ENCODE measurements around the gene NPR1.

Gene NPR1

GRCh38 chr1:153646672-153647345, 31.7 kb upstream of the NPR1 start:
- no peaks in the 10 kb centered on the region for H3K9me3 ChIP-seq (ENCODE audit: low read depth, low read length)
- peak overlapping the region; percentile 14; the same call in 1 of the 2 replicates for H3K27ac ChIP-seq
- H3K36me3 ChIP-seq (ENCODE audit: insufficient read depth, low read length) = peaks cover 48% of the 10 kb centered on the region
- H3K4me3 ChIP-seq = no peak overlapping the region
- TF ChIP-seq POLR2AphosphoS5 (IDR thresholded peaks at IDR 0.05; ENCODE audit: borderline replicate concordance, low read depth, low read length) = no peak
- TF ChIP-seq FOXP2 (optimal IDR thresholded peaks at IDR 0.05; ENCODE audit: control extremely low read depth, extremely low read length, insufficient read depth) = no peak
- TF ChIP-seq EZH2 (IDR thresholded peaks at IDR 0.05) = no peak
- no peak overlapping the region for H3K9ac ChIP-seq (ENCODE audit: insufficient read length)
- DNase-seq (ENCODE audit: low read depth, low spot score) = no peak

- Histone ChIP-seq H3K9me3 (ENCODE audit: low read depth, low read length) (no peaks in the 10 kb centered on the region), H3K27ac (peak overlapping the region; percentile 14; the same call in 1 of the 2 replicates), H3K9ac (ENCODE audit: insufficient read length) (no peak overlapping the region), H3K4me3 (no peak overlapping the region), H3K36me3 (ENCODE audit: insufficient read depth, low read length) (peaks cover 43% of the 10 kb centered on the region)
- no peak for DNase-seq (ENCODE audit: low read depth, low spot score)
- TF ChIP-seq POLR2AphosphoS5 (IDR thresholded peaks at IDR 0.05; ENCODE audit: borderline replicate concordance, low read depth, low read length) (peak; percentile 14; the same call in 1 of the 2 replicates), FOXP2 (optimal IDR thresholded peaks at IDR 0.05; ENCODE audit: control extremely low read depth, extremely low read length, insufficient read depth) (no peak), EZH2 (IDR thresholded peaks at IDR 0.05) (no peak)
These were observed 31.2 kb upstream of the NPR1 start for GRCh38 chr1:153647346-153647714.

- H3K27ac ChIP-seq = no peak overlapping the region
- H3K4me3 ChIP-seq = no peak overlapping the region
- H3K36me3 ChIP-seq (ENCODE audit: insufficient read depth, low read length) = peaks cover 35% of the 10 kb centered on the region
- DNase-seq (ENCODE audit: low read depth, low spot score) = no peak
- no peak overlapping the region for H3K9ac ChIP-seq (ENCODE audit: insufficient read length)
- TF ChIP-seq EZH2 (IDR thresholded peaks at IDR 0.05) (no peak), FOXP2 (optimal IDR thresholded peaks at IDR 0.05; ENCODE audit: control extremely low read depth, extremely low read length, insufficient read depth) (no peak), POLR2AphosphoS5 (IDR thresholded peaks at IDR 0.05; ENCODE audit: borderline replicate concordance, low read depth, low read length) (peak; percentile 51)
- no peaks in the 10 kb centered on the region for H3K9me3 ChIP-seq (ENCODE audit: low read depth, low read length)
These were observed 30.4 kb upstream of the NPR1 start for GRCh38 chr1:153648000-153648643.

GRCh38 chr1:153649137-153649862, 29.2 kb upstream of the NPR1 start:
- Histone ChIP-seq H3K36me3 (ENCODE audit: insufficient read depth, low read length) (peaks cover 24% of the 10 kb centered on the region), H3K9ac (ENCODE audit: insufficient read length) (no peak overlapping the region), H3K27ac (no peak overlapping the region), H3K4me3 (no peak overlapping the region), H3K9me3 (ENCODE audit: low read depth, low read length) (no peaks in the 10 kb centered on the region)
- TF ChIP-seq POLR2AphosphoS5 (IDR thresholded peaks at IDR 0.05; ENCODE audit: borderline replicate concordance, low read depth, low read length) (0 out of 2 replicates have a peak, but pooled peaks have one; percentile 38), EZH2 (IDR thresholded peaks at IDR 0.05) (no peak), FOXP2 (optimal IDR thresholded peaks at IDR 0.05; ENCODE audit: control extremely low read depth, extremely low read length, insufficient read depth) (no peak)
- DNase-seq (ENCODE audit: low read depth, low spot score) = no peak

- no peak overlapping the region for H3K27ac ChIP-seq
- peaks cover 18% of the 10 kb centered on the region for H3K36me3 ChIP-seq (ENCODE audit: insufficient read depth, low read length)
- H3K9ac ChIP-seq (ENCODE audit: insufficient read length) = no peak overlapping the region
- no peak for DNase-seq (ENCODE audit: low read depth, low spot score)
- H3K9me3 ChIP-seq (ENCODE audit: low read depth, low read length) = no peaks in the 10 kb centered on the region
- TF ChIP-seq FOXP2 (optimal IDR thresholded peaks at IDR 0.05; ENCODE audit: control extremely low read depth, extremely low read length, insufficient read depth) (no peak), EZH2 (IDR thresholded peaks at IDR 0.05) (no peak), POLR2AphosphoS5 (IDR thresholded peaks at IDR 0.05; ENCODE audit: borderline replicate concordance, low read depth, low read length) (no peak)
- no peak overlapping the region for H3K4me3 ChIP-seq
These were observed 28.6 kb upstream of the NPR1 start for GRCh38 chr1:153649863-153650235.

GRCh38 chr1:153651771-153652170, 26.7 kb upstream of the NPR1 start:
- no peaks in the 10 kb centered on the region for H3K9me3 ChIP-seq (ENCODE audit: low read depth, low read length)
- no peak overlapping the region for H3K9ac ChIP-seq (ENCODE audit: insufficient read length)
- no peak for TF ChIP-seq EZH2 (IDR thresholded peaks at IDR 0.05)
- no peak for TF ChIP-seq FOXP2 (optimal IDR thresholded peaks at IDR 0.05; ENCODE audit: control extremely low read depth, extremely low read length, insufficient read depth)
- TF ChIP-seq POLR2AphosphoS5 (IDR thresholded peaks at IDR 0.05; ENCODE audit: borderline replicate concordance, low read depth, low read length) = no peak
- no peaks in the 10 kb centered on the region; the same call in 1 of the 2 replicates for H3K36me3 ChIP-seq (ENCODE audit: insufficient read depth, low read length)
- H3K27ac ChIP-seq = no peak overlapping the region
- no peak overlapping the region for H3K4me3 ChIP-seq
- no peak for DNase-seq (ENCODE audit: low read depth, low spot score)

GRCh38 chr1:153652805-153653500, 25.5 kb upstream of the NPR1 start:
- H3K9me3 ChIP-seq (ENCODE audit: low read depth, low read length) = no peaks in the 10 kb centered on the region
- H3K36me3 ChIP-seq (ENCODE audit: insufficient read depth, low read length) = no peaks in the 10 kb centered on the region
- no peak for DNase-seq (ENCODE audit: low read depth, low spot score)
- H3K27ac ChIP-seq = peak overlapping the region; percentile 48
- no peak overlapping the region for H3K9ac ChIP-seq (ENCODE audit: insufficient read length)
- TF ChIP-seq POLR2AphosphoS5 (IDR thresholded peaks at IDR 0.05; ENCODE audit: borderline replicate concordance, low read depth, low read length) (no peak), FOXP2 (optimal IDR thresholded peaks at IDR 0.05; ENCODE audit: control extremely low read depth, extremely low read length, insufficient read depth) (no peak), EZH2 (IDR thresholded peaks at IDR 0.05) (no peak)
- H3K4me3 ChIP-seq = no peak overlapping the region

GRCh38 chr1:153655333-153655732, 23.2 kb upstream of the NPR1 start:
- Histone ChIP-seq H3K9ac (ENCODE audit: insufficient read length) (no peak overlapping the region), H3K36me3 (ENCODE audit: insufficient read depth, low read length) (no peaks in the 10 kb centered on the region), H3K9me3 (ENCODE audit: low read depth, low read length) (no peaks in the 10 kb centered on the region), H3K4me3 (no peak overlapping the region), H3K27ac (no peak overlapping the region)
- no peak for DNase-seq (ENCODE audit: low read depth, low spot score)
- TF ChIP-seq EZH2 (IDR thresholded peaks at IDR 0.05) (no peak), POLR2AphosphoS5 (IDR thresholded peaks at IDR 0.05; ENCODE audit: borderline replicate concordance, low read depth, low read length) (no peak), FOXP2 (optimal IDR thresholded peaks at IDR 0.05; ENCODE audit: control extremely low read depth, extremely low read length, insufficient read depth) (no peak)

Data from SK-N-MC (cell line).